ENCODE data around the gene P2RX7.

The P2RX7 gene

DNA sequence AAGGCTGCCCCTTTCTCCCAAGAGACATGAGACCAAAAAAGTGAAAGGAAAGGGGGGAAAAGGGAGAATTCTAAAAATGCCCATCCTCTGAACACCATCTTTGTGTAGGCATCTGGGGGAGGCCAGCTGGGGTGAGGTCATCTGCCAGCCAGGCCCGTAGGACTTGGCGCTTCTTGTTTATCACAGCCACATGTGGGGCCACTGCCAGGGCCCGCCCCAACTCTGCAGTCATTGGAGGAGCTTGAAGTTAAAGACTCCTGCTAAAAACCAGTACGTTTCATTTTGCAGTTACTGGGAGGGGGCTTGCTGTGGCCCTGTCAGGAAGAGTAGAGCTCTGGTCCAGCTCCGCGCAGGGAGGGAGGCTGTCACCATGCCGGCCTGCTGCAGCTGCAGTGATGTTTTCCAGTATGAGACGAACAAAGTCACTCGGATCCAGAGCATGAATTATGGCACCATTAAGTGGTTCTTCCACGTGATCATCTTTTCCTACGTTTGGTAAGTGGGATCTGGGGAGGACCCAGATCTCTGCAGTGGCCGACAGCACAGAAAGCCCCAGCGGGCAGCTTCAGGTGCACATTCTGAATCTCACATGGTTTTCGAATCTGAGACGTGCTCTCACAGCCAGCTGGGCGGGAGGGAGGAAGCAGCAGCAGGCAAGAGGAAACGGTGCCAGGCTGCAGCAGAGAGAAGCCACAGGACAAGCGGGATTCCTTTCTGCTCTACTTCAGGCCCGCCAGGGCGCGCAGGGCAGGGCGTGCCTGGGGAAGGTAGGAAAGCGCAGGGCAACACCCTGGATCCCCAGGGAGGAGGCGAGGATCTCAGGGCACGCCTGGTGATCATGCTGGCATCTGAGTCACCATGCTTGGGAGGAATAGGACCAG lies at the start of gene P2RX7:
Gene P2RX7, plus strand, starts transcription at position 276 of the 881 bp plus-strand sequence. Its CDS starts 95 bp downstream, at position 371.
- DNase-seq: peak; percentile 59

GRCh38 chr12:121084229-121084628 lies 48.4 kb upstream of the P2RX7 start:
- no peak for DNase-seq

DNA sequence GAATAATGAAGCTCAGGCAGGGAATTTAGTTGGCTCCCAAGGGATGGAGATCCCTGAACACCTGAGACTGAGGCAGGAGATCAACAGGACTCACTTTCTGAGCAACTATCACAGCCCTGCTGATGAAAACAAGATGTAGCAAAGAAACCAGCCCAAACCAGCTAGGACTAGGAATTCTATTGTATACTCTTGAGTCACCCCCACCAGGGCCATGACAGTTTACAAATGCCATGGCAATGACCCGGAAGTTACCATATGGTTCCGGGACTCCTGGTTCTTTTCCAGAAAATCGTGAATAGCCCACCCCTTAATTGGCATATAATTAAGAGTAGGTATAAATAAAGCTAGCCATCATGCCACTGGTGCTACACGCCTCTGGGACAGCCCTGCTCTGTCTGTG lies 47.6 kb upstream of the P2RX7 start:
- no peak for DNase-seq

- DNase-seq: no peak
These were observed 46.9 kb upstream of the P2RX7 start for GRCh38 chr12:121085506-121086353.

DNA sequence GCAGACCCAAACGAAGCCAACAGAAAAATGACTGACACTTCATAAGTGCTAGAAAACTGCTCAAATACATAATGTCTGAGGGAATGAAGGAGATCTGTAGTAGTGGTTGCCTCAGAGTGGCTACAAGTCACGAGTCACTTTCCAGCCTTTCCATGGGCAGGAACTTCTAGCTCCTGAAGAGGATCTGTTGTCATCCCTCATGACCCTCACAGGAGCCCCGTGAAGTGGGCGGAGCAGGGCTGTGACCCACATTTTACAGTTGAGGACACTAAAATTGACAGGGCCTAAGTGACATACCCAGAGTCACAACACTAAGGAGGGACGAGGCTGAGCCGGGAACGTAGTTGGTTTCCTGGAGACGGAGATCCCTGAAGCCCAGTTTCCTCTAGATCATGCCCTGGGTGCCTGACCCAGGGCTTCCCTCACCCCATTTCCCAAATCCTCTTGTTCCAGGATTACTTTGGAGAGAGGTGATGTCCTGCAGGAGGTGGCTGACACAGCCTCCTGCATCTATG lies 45.8 kb upstream of the P2RX7 start:
- DNase-seq: no peak

DNA sequence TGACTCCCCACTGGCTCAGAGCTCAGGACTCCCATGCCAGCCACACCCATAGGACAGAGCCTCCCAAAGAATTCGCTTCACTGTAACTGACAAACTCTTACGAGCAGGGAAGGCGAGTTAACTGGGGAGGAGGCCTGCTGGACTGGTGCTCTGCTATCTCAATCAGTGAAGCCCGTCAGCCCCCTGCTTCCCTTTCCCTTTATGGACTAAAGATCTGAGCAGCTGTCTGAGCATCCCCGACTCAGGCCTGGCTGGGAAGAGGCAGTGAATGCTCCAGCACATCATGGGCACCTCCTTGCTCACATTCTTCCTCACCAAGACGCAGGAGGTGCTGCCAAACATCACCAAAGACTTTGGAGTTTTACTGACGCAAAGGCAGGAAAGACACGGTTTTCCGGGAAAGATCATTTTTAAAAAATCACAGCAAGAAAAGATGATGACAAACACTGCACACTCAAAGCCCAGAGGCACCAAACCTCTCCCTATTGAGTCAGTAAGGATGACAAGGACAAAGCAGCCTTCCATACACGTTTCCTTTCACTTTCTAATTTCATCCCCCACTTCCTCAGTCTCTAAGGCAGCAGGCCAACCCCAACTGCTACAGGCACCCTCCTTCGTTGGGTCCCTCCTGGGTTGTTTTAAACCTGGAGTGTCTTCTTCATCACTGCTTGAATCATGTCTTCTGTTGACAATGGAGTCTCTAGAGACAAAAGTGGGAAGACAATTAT lies 45.0 kb upstream of the P2RX7 start:
- no peak for DNase-seq

GRCh38 chr12:121088195-121088585 lies 44.5 kb upstream of the P2RX7 start:
- DNase-seq: no peak

- DNase-seq: no peak
These were observed 43.5 kb upstream of the P2RX7 start for GRCh38 chr12:121089031-121089812.

DNA sequence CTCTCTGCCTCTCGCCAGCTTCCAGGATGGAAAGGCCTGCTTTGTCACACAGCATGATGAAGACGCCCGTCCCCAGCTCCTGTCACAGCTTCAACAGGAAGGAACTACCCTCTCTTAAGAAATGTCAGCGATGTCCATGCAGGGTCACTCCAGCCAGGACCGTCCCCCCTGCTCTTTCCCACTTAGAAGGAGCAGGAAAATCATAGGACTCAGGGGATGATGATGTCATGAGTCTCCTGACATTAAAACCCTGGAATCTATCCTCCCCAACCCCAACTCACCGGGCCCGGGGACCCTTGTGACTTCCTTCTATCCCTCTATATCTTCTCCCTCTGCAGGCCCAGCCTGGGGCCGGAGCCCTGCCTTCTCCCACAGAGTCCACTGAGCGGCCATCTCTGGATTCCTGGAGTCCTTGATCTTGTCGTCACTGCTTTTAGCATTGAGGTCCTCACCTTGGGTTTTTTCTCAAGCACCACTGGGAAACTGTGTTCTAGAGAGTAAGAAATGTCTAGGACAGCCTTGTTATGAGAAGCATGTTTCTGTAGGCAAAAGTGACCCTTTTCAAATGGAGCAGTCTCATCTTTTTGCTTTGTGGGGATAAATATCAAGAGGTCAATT lies 42.8 kb upstream of the P2RX7 start:
- no peak for DNase-seq

DNA sequence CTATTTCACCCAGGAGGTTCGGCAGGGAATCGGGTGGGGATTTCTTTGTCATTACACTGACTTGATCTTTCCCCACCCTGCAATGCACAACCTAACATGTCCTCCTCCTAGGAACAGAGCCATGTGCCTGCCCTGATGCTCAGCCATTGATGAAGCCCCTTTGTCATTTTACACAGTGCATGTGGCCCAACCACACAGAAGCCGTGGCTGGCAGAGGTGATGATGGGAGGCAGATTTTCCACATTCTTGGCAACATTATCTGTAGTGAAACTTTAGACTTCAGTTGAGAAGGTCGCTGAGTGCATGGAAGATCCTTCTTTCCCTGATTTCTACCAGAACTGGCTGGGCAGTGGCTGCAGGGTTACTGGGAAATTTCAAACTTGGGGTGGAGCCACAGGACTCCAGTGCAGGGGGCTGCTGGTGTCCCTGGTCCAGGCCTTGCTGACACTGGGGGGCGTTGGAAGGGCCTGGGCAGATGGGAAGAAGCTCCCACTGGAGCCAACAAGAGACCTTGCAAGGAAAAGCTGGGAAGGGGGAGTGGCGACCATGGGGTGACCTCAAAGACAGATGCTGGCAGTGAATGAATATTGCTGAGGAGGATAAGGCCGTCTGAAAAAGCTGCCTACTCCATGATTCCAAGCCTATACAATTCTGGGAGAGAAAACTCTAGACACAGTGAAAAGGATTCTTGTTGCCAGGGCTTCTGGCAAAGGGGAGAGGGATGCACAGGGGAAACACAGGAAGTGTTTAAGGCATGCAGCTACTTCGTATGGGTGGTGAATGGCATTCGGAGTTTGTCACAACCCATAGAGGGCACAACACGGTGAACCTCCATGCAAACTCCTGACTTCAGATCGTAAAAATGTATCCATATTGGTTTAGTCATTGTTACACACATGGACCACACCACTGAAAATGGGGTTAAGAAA lies 41.8 kb upstream of the P2RX7 start:
- no peak for DNase-seq

- DNase-seq: no peak
These were observed 40.6 kb upstream of the P2RX7 start for GRCh38 chr12:121092034-121092433.

GRCh38 chr12:121093487-121093891 lies 39.2 kb upstream of the P2RX7 start:
- no peak for DNase-seq

- peak; percentile 69 for DNase-seq
These were observed 37.0 kb upstream of the P2RX7 start for GRCh38 chr12:121095544-121096198.

- no peak for DNase-seq
These were observed 36.4 kb upstream of the P2RX7 start for GRCh38 chr12:121096199-121096798.

DNA sequence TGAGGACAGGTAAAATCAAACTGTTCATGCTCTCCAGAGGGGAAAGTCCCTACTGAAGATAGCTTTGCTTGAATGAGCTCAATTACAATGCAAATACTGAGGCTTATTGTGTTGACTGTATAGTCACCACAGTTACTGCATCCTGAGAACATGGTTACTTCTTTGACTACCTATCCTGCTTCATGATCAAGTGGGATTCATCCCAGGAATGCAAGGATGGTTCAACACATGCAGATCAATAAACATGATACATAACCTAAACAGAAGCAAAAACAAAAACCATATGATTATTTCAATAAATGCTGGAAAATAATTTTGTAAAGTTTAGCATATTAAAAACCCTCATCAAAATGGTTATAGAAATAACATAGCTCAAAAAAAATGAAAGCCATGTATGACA lies 32.9 kb upstream of the P2RX7 start:
- no peak for DNase-seq

DNA sequence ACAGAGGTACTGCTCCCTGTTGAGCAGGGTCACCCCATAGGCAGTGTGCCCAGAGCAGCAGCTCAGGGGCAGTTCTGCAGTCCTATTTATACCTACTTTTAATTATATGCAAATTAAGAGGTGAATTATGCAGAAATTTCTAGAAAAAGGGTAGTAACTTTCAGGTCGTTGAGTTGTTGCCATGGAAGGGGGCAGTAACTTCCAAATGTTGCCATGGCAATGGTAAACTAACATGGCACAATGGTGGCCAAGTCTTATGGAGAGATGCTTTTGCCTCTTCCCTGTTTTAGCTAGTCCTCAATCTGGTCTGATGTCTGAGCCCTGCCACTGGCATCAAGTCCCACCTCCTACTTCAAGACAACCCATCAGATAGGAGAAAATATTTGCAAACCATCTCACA lies 30.4 kb upstream of the P2RX7 start:
- DNase-seq: no peak

DNA sequence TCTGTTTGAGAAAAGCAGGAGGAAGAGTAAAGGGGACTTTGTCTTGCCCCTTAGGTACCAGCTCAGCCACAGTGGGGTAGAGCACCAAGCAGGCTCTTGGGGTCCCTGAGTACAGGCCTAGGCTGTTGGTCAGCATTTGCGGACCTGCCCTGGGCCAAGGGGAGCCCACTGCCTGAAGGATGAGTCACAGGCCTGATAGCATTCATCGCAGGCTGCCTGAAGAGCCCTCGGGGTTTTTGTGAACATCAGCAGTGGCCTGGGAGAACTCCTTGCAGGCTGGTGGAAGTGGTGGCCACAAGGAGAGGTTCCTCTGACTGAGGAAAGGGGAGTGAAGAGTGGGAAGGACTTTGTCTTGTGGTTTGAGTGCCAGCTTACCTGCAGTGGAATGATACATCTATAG lies 25.0 kb upstream of the P2RX7 start:
- no peak for DNase-seq

DNA sequence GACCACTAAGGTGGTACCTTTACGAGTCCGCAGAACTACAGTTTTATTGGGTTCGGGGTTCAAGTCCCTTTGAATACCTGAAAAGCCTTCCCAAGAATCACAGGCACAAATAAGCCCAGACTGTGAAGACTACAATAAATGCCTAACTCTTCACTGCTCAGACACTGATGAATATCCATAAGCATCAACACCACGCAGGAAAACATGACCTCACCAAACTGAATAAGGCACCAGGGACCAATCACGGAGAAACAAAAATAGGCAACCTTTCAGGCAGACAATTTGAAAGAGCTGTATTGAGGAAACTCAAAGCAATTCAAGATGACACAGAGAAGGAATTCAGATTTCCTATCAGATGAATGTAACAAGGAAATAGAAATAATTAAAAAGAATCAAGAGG lies 24.2 kb upstream of the P2RX7 start:
- no peak for DNase-seq

DNA sequence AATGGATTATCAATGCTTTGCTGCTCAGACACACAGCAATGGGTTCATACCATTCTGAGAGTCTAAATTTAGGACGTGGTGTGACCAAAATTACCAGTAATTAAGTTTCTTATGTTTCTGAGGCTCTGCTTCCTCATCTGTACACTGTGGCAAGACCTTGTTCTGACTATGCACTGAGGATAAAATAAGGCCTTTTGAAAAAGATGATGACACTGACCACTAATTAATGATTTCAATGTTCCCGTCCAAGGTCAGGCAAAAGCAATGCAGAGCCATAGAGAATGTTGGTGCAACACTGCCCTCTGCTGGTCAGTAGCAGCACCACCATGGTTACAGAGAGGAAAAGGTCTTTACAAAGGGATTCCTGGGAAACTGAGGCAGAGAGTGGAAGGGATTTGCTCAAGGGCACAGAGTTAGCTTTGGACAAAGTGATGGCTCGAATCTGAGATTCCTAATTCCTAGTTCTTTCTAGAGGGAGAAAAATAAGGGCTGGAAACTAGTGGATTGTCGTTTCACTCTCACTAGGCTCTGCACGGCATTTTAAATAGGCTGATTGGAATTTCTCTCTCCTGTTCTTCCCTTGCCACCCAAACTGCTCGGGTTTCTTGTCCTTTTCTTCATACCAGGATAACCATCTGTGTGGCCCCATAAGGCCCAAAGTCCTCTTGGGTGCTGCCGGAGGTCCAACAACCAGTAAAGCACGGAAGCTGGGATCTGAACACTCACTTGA lies 22.3 kb upstream of the P2RX7 start:
- peak; percentile 45 for DNase-seq
